Epidermal melanocyte (primary cell): ENCODE data around the gene CDH23.

Source experiments
- DNase-seq: peaks from one replicate; pipeline ENCODE4 v3.0.0; 2011; ENCODE audit warnings: low spot score; ENCODE audit not compliant: insufficient read length

Gene CDH23

GRCh38 chr10:71831646-71832552, 435.2 kb downstream of the CDH23 start:
- DNase-seq: no peak

- DNase-seq: no peak
Observed at GRCh38 chr10:71832967-71833366, 436.2 kb downstream of the CDH23 start.

- DNase-seq: no peak
Observed at GRCh38 chr10:71833451-71834342, 437.0 kb downstream of the CDH23 start.

GRCh38 chr10:71834343-71834674, 437.6 kb downstream of the CDH23 start:
- DNase-seq: no peak

DNA sequence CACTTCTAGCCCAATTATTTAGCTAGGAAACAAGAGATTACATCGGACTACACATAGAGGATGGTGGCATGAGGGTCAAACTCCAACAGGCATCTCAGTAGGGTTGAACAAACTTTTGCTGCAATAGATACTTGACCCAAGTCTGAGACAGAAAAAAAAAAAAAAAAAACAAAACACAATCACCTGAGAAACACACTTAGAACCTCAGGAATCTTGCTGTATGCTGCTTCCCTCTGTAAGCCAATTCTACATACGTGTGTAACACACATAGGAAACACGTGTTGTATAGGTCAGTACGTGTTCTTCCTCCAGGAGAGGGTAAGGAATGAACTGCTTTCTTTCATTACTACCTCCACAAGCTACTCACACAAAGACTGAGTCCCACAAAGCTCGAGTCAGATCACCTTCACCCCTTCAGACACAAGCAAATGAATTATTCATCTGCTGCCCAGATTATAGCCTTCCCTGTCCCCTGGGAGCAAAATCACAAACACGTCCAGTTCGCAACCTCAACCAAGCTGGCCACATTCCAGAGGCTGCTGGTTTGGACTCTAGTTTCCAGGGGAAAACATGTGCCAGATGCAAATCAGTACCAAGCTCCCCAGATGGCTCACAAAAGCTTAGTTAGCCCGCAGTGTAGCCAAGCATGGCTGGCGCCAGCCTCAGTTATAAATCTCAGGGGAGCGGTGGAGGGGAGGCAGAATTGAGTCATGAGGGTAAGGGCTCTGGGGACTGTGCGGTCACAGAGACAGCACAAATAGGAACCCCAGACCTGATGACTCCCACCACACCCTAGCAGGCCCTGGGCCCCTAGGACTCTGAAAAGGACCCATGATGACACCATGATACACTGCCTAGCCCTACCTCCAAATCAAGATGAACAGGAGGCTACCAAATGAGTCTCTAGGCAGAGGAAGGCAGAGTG, 439.2 kb downstream of the CDH23 start:
- peak; percentile 83 for DNase-seq

DNA sequence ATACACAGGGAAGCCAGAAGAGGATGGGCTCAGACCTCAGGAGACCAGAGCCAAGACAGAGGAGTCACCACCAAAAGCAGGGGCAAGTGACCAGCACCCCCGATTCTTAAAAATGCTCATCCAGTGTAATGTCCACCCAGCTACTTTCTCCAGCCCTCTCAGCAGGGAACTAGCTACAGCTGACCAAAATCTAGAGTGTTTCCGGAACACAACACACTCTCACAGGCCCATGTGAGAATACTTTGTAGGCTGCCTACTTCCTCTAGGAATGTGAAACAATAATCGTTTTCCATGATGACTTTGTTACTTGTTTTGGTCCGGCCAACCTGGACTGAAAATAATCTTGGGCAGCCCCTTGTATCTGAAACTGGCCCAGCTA, 439.9 kb downstream of the CDH23 start:
- no peak for DNase-seq

GRCh38 chr10:71837098-71837827, 440.5 kb downstream of the CDH23 start:
- DNase-seq: no peak

DNA sequence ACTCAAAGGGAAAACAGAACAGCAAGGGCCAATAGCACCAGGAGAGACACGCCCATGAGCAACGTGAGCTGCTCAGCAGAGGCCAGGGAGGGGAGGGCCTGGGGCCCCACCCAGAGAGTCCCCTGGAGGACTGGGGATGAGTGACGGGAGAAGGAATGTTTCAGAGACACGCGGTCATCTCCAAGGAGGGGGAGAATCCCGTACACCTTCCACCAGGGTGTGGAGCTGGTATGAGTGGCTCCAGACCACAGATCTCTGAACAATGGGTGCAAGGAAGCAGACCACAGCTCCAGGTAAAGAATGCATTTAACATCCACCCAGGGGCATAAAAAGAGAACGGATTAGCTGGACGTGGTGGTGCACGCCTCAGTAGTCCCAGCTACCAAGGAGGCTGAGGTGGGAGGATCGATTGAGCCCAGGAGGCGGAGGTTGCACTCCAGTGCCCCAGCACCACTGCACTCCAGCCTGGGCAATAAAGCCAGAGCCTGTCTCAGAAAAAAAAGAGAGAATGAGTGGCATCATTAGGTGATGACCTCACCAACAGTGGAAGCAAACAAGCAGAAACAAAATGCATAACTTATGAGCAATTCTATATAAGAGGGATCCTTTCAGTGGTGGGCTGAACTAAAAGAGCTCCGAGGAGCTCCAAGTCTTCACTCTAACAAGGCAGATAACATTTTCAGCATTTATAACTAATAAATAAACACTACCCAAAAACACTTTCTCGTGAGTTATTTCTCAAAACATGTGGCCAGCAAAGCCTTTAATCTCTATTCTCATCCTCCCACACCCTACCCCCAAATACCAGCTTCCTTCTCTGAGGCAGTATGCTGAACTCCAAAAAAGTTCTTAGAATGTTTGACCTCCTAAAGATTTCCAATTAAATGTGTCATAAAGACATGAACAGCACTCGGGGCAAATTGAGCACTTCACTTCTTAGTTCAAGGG, 441.8 kb downstream of the CDH23 start:
- DNase-seq: no peak

DNA sequence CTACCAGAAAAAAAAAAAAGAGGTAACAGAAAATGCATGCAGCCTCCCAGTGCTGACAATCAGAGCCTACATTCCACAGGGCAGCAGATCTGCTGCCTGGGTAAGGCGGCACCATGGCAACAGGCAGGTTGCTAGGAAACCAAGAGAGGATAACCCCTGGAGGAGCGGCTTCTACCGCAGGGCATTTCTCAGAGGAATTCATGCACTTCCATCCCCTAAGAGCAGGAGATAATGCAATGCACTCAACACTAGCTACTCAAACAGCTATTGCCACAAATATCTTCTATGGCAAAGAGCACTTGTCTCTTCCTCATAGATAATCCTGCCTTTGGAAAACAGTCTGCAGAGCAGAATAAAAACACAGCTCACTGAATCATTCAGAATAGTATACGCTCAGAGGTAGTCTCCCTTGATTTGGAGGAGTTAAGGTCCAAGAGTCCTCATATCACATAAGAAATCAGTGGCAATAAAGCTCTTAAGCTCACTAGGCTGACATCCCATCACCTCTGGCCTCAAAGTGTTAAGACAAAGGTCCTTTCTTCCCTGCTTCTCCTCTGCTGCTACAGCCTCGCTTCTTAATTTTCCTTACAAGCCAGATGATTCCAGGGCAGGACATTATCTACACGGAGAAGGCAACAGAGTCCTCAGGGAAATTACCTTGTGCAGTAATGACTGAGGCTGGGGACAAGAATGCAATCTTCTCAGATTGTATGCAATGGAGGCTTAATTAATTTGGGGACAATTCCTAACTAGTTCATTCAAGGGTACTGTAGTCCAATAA, 443.6 kb downstream of the CDH23 start:
- peak; percentile 82 for DNase-seq

DNA sequence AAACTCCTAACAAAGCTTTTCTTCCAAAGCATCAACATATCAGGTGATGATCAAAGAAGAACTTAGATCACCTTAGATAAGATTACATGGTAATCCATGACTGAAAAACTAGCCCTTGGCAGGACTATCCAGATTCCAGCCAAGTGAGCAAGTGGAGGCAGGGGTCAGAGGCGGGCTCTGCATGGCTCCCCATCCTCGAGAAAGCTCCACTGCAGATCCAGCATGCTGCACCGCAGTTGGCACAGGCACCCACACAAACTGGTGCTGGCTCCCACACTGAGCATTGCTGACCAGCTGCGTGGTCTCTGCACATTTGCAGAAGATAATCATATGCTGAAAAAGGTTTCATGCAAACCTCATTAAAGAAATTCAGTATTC, 444.2 kb downstream of the CDH23 start:
- no peak for DNase-seq

GRCh38 chr10:71842422-71842821, 445.7 kb downstream of the CDH23 start:
- no peak for DNase-seq

- DNase-seq: no peak
Observed at GRCh38 chr10:71842856-71843686, 446.4 kb downstream of the CDH23 start.

GRCh38 chr10:71844084-71844483, 447.4 kb downstream of the CDH23 start:
- DNase-seq: no peak

- no peak for DNase-seq
Observed at GRCh38 chr10:71844695-71845094, 448.0 kb downstream of the CDH23 start.

DNA sequence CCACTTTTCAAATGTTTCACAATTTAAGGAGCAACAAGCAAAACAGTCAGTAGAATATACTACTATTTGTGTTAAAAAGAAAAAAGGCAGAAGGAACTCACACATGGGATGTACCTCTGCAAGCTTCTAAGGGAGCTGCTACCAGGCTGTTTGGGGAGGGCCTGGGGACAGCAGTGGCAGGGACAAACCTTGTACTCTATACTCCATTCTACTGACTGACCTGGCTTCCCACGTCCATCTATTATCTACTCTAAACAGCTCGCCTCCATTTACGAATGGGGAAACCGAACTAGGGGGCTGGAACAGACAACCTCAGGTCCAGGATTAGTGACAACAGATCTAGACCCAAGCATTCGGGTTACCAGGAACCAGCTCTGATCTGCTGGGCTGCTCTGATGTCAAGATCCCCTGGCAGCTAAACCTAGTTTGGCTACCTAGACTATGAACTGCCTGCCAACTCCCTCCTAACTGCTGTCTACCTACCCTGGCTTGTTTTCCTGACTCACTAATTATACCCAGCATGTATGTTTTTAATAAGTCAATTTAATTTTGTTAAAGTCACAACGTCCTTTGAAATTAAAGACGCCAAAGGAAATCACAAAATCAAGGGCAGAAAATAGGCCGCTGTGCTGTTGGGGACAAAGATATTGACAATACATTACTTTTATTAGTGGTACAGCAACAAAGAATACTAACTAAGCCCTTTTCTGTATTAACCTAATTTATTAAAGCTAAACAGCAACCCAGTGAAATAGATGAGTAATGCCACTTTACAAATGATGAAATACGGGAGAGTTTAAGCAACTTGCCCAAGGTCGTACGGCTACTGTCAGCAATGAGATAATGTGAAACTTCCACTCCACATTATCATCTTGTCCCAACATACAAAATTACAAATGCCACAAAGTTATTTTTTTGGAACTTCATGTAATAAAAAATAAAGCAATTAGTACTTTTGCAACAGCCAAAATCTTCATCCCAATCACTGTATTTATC, 449.0 kb downstream of the CDH23 start:
- no peak for DNase-seq

- DNase-seq: no peak
Observed at GRCh38 chr10:71846816-71847215, 450.1 kb downstream of the CDH23 start.

GRCh38 chr10:71847418-71847817, 450.7 kb downstream of the CDH23 start:
- no peak for DNase-seq
